Upper lobe of left lung (tissue), 6 donors: ENCODE results near the gene MRPL33. TPM values are rescaled to one million over a fixed set of nuclear protein-coding genes. Genes with fewer than 3 reads are reported as not detected.

Experiments
- ATAC-seq, 2 donors: fragments of 200-7000 bp; cut with Tn5 transposase; one replicate each; pipeline ENCODE4 v1.9.1; 2022; ENCODE audit warnings: mild to moderate bottlenecking in 2 of 2, moderate library complexity in 2 of 2; ENCODE audit not compliant: low FRiP score in 2 of 2
- DNase-seq, 2 donors: peaks; one replicate each; pipeline ENCODE4 v3.0.0-alpha.2; 2019 to 2020
- H3K27ac ChIP-seq, 4 donors: fragments of 200-600 bp; sonication (generic); one replicate each; pipeline ENCODE4 v1.5.1; 2016 to 2019
- H3K27me3 ChIP-seq, 4 donors: fragments of 200-600 bp; sonication (generic); one replicate each; pipeline ENCODE4 v1.5.1; 2017 to 2019
- H3K36me3 ChIP-seq, 4 donors: fragments of 200-600 bp; sonication (generic); one replicate each; pipeline ENCODE4 v1.5.1; 2016 to 2019
- H3K4me1 ChIP-seq, 4 donors: fragments of 200-600 bp; sonication (generic); one replicate each; pipeline ENCODE4 v1.5.1; 2018 to 2019
- H3K4me3 ChIP-seq, 4 donors: fragments of 200-600 bp; sonication (generic); one replicate each; pipeline ENCODE4 v1.5.1; 2017 to 2019; ENCODE audit warnings: mild to moderate bottlenecking in 2 of 4, moderate library complexity in 1 of 4
- H3K9me3 ChIP-seq, 4 donors: fragments of 200-600 bp; sonication (generic); one replicate each; pipeline ENCODE4 v1.5.1; 2018 to 2019
- CTCF ChIP-seq, 6 experiments: fragments of 450-650 bp in 4 of 6; fragments of 200-600 bp in 2 of 6; sonication (generic) in 2 of 6; IDR thresholded peaks; one replicate each; pipeline ENCODE4 v1.5.1; 2016 to 2019; ENCODE audit warnings: antibody characterized with exemption in 6 of 6
- EP300 ChIP-seq, 4 donors: sonication (generic); formaldehyde crosslinking; IDR thresholded peaks; one replicate each; pipeline ENCODE4 v1.5.1; 2017; ENCODE audit warnings: antibody characterized with exemption in 4 of 4, control low read depth in 2 of 4
- POLR2A ChIP-seq, 4 donors: fragments of 450-650 bp; IDR thresholded peaks; one replicate each; pipeline ENCODE4 v1.5.1; 2016 to 2017; ENCODE audit warnings: antibody characterized with exemption in 4 of 4, mild to moderate bottlenecking in 2 of 4
- POLR2AphosphoS5 ChIP-seq, 2 donors: sonication (generic); formaldehyde crosslinking; IDR thresholded peaks; one replicate each; pipeline ENCODE4 v1.5.1; 2017; ENCODE audit warnings: antibody characterized with exemption in 2 of 2
- WGBS, 2 donors: methylation state at CpG; one replicate each; pipeline ENCODE4 v1.1.5; 2017 to 2018; 5-methylcytosine and 5-hydroxymethylcytosine counted together
- total RNA-seq, 6 donors: library from RNA; depleted of rRNA in 4 of 6; stranded (reverse); fragments of >200 nt in 4 of 6; gene quantifications; one replicate each; pipeline versions ENCODE4 v1.1.0 to v1.2.1, GENCODE V29; 2016 to 2021
- donor health status: DM: no; HTN: no; CAD: no; lungs with moderate emphysema.
- donor health status: DM: no; HTN: yes; CAD: no; lungs with severe emphysema.

The MRPL33 gene
- total RNA-seq, 6 donors from 2014 or later: 54.5 to 122 (median 72.4) TPM

GRCh38 chr2:27729614-27730013 lies 41.9 kb upstream of the MRPL33 start:
- H3K4me3 ChIP-seq: no peak overlapping the region
- WGBS, 2 donors: 92 to 94% methylated on average over 4 of the region's 4 CpGs
- no peaks in the 10 kb centered on the region for H3K36me3 ChIP-seq
- ATAC-seq (no peak), DNase-seq (no peak)
- TF ChIP-seq POLR2A (IDR thresholded peaks at IDR 0.05) (no peak), POLR2AphosphoS5 (IDR thresholded peaks at IDR 0.05) (no peak), EP300 (IDR thresholded peaks at IDR 0.05) (no peak), CTCF (IDR thresholded peaks at IDR 0.05) (no peak)
- H3K27me3 ChIP-seq: no peaks in the 10 kb centered on the region
- peak overlapping the region; percentile 69 to 82 (median 76) for H3K27ac ChIP-seq
- H3K9me3 ChIP-seq: no peaks in the 10 kb centered on the region
- peaks cover 12 to 35% (median 28%) of the 10 kb centered on the region in 4 donors for H3K4me1 ChIP-seq

GRCh38 chr2:27730261-27730662 lies 41.3 kb upstream of the MRPL33 start:
- TF ChIP-seq POLR2AphosphoS5 (IDR thresholded peaks at IDR 0.05) (peak; percentile 34 to 82), POLR2A (IDR thresholded peaks at IDR 0.05) (no peak), EP300 (IDR thresholded peaks at IDR 0.05) (peak in 3 of 4 donors; percentile 63 to 68 (median 65)), CTCF (IDR thresholded peaks at IDR 0.05) (no peak)
- Histone ChIP-seq H3K27ac (peak overlapping the region; percentile 69 to 82 (median 76)), H3K9me3 (no peaks in the 10 kb centered on the region), H3K4me3 (no peak overlapping the region), H3K36me3 (no peaks in the 10 kb centered on the region), H3K27me3 (no peaks in the 10 kb centered on the region), H3K4me1 (peaks cover 17 to 34% (median 32%) of the 10 kb centered on the region in 4 donors)
- ATAC-seq (no peak), DNase-seq (no peak)
- WGBS, 2 donors: 51 to 90% methylated on average over 2 to 3 of the region's 3 CpGs

GRCh38 chr2:27730980-27731691 lies 40.4 kb upstream of the MRPL33 start:
- H3K4me1 ChIP-seq: peaks cover 26 to 40% (median 35%) of the 10 kb centered on the region in 4 donors
- peak overlapping the region; percentile 69 to 82 (median 76) for H3K27ac ChIP-seq
- 62 to 68% methylated on average over 4 of the region's 4 CpGs for WGBS, 2 donors
- ATAC-seq (no peak), DNase-seq (no peak)
- no peaks in the 10 kb centered on the region for H3K36me3 ChIP-seq
- H3K4me3 ChIP-seq: no peak overlapping the region
- no peaks in the 10 kb centered on the region for H3K27me3 ChIP-seq
- H3K9me3 ChIP-seq: no peaks in the 10 kb centered on the region
- no peak for TF ChIP-seq EP300 (IDR thresholded peaks at IDR 0.05)
- TF ChIP-seq POLR2A (IDR thresholded peaks at IDR 0.05): no peak
- TF ChIP-seq POLR2AphosphoS5 (IDR thresholded peaks at IDR 0.05): no peak
- no peak for TF ChIP-seq CTCF (IDR thresholded peaks at IDR 0.05)

- TF ChIP-seq POLR2A (IDR thresholded peaks at IDR 0.05) (no peak), EP300 (IDR thresholded peaks at IDR 0.05) (no peak), CTCF (IDR thresholded peaks at IDR 0.05) (no peak), POLR2AphosphoS5 (IDR thresholded peaks at IDR 0.05) (no peak)
- no peaks in the 10 kb centered on the region for H3K27me3 ChIP-seq
- peak overlapping the region in 1 of 4 donors; percentile 86 for H3K27ac ChIP-seq
- DNase-seq (no peak), ATAC-seq (no peak)
- H3K4me1 ChIP-seq: peaks cover 34 to 47% (median 41%) of the 10 kb centered on the region in 4 donors
- H3K9me3 ChIP-seq: no peaks in the 10 kb centered on the region
- no peak overlapping the region for H3K4me3 ChIP-seq
- WGBS, 2 donors: 91 to 97% methylated on average over 1 of the region's 1 CpG
- H3K36me3 ChIP-seq: no peaks in the 10 kb centered on the region
Observed at GRCh38 chr2:27734305-27734704, 37.2 kb upstream of the MRPL33 start.
